Measurements from ENCODE around the gene PTPN2.
"Not testable (repeated sequence)": the region's sequence is repeated elsewhere in the genome, so short reads cannot be mapped to it uniquely, and the experiment has no call there.

PTPN2 gene

DNA sequence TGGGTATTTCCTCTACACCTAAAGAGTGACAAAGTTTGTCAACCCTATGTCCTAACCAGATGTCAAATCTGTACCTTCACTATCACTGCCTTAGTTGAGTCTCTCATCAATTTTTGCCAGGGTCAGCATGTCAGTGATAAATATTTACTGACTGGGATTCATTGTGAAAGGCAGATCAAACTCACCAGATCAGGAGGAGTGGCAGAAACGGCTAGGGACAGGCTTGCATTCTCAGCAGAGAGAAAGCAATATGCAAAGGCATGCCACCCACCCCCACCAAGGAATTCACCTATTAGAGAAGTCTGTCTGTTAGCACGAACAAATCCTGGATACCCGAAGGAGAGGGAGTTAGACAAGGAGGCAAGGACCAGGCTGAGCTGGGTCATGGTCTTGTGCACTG is 62.6 kb downstream of the PTPN2 start:
- no peak for DNase-seq

- DNase-seq = no peak
Observed at GRCh38 chr18:12820506-12820905, 63.5 kb downstream of the PTPN2 start.

- DNase-seq = no peak
Observed at GRCh38 chr18:12819841-12820240, 64.2 kb downstream of the PTPN2 start.

- no peak for DNase-seq
Observed at GRCh38 chr18:12819322-12819721, 64.7 kb downstream of the PTPN2 start.

- no peak for DNase-seq
Observed at GRCh38 chr18:12818243-12818642, 65.8 kb downstream of the PTPN2 start.

- no peak for DNase-seq
Observed at GRCh38 chr18:12816451-12816850, 67.6 kb downstream of the PTPN2 start.

GRCh38 chr18:12811191-12811950 is 72.7 kb downstream of the PTPN2 start:
- no peak for DNase-seq

GRCh38 chr18:12803069-12803936 is 80.7 kb downstream of the PTPN2 start:
- no peak for DNase-seq

GRCh38 chr18:12802538-12802937 is 81.5 kb downstream of the PTPN2 start:
- no peak for DNase-seq

GRCh38 chr18:12796448-12796847 is 87.6 kb downstream of the PTPN2 start:
- DNase-seq = no peak

DNA sequence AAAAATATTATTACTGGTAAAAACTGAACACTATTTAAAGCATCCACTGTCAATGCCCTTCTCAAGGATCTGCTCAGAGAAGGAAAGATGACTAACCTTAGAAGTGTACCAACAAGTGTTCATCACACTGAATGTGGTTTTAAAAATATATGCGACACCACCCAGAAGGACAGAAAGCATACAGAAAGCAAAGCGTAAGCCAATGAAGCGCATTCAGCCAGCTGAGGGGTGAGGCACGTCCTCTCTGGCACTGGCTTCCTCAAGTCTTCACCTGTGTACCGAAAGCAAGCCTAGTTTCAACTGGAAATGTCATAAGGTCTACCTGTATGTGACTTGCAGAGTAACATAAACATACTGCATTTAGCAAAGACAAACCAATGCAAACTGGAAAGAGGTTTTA is 92.4 kb downstream of the PTPN2 start:
- DNase-seq = no peak

DNA sequence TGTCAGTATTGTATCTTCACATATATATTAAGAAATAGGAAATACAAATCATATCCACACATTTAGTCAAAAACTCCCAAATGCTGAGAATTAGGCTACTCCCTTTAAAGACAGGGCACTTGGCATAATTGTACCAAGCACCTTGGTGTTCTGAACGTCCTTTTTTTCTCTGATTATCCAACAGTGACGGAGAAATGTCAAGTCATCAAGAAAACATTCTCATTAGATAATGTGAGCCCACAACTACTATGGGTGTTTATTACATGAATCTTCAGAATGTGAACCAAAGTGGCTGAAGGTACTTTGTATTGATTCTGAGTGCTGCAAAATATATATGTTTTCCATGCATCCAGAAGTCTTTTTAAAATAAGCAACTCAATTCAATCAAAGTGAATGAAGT is 97.4 kb downstream of the PTPN2 start:
- no peak for DNase-seq

- DNase-seq = no peak
Observed at GRCh38 chr18:12783524-12783923, 100.5 kb downstream of the PTPN2 start.

GRCh38 chr18:12782521-12782920 is 101.5 kb downstream of the PTPN2 start:
- no peak for DNase-seq

GRCh38 chr18:12779456-12779855 is 104.6 kb downstream of the PTPN2 start:
- no peak for DNase-seq

DNA sequence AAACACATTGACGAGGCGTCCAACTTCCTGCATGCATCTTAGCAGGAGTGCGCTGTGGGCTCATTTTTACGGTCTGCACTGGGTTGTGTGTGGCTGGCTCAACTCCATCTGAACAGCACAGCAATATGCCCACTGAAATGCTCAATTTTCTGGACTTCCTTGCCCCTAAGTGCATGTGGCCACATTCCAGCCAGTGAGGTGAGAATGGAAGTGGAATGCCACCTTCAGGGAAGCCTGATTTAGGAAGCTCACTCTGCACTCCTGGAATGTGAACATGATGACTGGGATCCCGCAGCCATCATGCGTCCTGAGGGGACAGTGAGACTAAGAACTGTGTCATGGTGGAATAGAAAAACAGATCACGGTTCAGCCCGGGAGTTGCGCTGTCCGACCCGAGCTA is 105.0 kb downstream of the PTPN2 start:
- no peak for DNase-seq

DNA sequence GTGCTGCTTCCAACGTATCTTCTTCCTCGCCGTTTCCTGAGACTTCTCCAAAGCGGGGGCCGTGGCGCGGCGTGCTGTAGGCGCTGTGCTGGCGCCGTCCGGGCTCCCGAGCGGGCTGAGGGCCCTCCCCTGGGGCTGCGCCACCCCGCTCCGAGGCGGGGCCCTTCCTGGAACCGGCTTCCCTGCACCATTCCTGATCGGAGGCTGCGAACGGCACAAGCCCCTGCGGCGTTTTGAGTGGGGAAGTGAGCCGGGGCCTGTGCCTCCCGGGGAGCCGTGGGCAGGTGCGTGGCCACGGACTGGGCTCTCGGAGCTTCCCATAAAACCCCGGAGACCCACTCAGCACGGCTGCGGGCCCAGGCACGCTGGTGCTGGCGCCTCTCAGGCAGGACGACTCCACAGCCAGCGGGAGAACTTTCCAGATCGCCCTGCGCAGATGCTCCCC is 106.5 kb downstream of the PTPN2 start:
- no peak for DNase-seq

GRCh38 chr18:12776821-12777471 is 107.1 kb downstream of the PTPN2 start:
- no peak for DNase-seq

DNA sequence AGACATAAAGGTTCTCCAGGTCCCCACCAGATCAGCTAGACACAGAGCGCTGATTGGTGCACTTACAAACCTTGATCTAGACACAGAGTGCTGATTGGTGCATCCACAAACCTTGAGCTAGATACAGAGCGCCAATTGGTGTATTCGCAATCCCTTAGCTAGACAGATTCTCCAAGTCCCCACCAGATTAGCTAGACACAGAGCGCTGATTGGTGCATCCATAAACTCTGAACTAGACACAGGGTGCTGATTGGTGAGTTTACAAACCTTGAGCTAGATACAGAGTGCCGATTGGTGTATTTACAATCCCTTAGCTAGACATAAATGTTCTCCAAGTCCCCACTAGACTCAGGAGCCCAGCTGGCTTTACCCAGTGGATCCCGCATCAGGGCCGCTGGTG is 107.6 kb downstream of the PTPN2 start:
- not testable (repeated sequence) for DNase-seq

GRCh38 chr18:12774982-12775381 is 109.1 kb downstream of the PTPN2 start:
- DNase-seq = no peak

- no peak for DNase-seq
Observed at GRCh38 chr18:12773369-12773768, 110.7 kb downstream of the PTPN2 start.

- no peak for DNase-seq
Observed at GRCh38 chr18:12772111-12772510, 111.9 kb downstream of the PTPN2 start.

DNA sequence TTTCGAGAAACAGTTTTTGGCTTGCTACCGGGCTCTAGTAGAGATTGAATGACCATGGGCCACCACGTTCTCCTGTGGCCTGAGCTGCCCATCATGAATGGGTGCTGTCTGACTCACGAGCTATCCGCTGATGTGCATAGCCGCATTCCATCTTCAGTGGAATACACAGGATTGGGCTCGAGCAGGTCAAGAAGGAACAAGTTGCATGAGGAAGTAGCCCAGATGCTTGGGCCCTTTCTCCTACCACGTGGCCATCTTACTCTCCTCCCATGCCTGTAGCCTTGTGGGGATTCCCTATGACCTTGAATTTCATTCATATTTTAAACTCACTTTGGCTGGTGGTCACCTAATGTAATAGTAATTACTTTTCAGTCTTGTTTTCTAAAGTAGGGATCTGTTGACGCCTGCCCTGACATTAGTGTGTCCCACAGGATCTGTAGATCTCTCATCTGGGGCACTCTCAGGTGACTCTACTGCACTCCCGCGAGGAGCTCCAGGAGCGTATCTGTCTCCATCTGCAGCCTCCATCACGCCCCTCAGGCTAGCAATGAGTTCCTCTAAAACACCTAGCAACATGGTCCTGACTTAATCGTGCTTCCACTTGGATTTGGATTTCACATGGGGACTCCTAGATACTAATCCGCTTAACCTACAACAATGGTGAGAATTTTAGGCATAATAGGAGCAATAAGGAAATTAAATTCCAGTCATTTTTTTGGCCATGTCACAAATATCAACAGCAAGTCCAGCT is 113.4 kb downstream of the PTPN2 start:
- no peak for DNase-seq

Measured in NCI-H1048 (cell line).